GM12878 (cell line): Measurements from ENCODE around the gene ATXN2. TPM values are rescaled to one million over a fixed set of nuclear protein-coding genes. Genes with fewer than 3 reads are reported as not detected.

Experiments used
- ATAC-seq: fragments of 200-7000 bp; cut with Tn5 transposase; 3 replicates; pipeline ENCODE4 v1.9.1; 2020; ENCODE audit warnings: mild to moderate bottlenecking, moderate library complexity
- BruUV-seq: library from RNA; stranded (reverse); fragments of 400-500 nt; replicated peaks from 2 replicates; lab custom pipeline; 2021; lab: Mats Ljungman, UMichigan
- CTCF ChIA-PET: fragments of 300-600 bp; sonication (Branson Sonifier 250); formaldehyde crosslinking; extraction: SDS; loops from one replicate; lab custom pipeline; 2021; ENCODE audit warnings: inconsistent platforms; lab: Yijun Ruan, JAX
- POLR2A ChIA-PET: fragments of 350-600 bp; formaldehyde crosslinking; extraction: SDS; loops from one replicate; lab custom pipeline; 2021; ENCODE audit warnings: inconsistent platforms; lab: Charles Lee
- RAD21 ChIA-PET: fragments of 300-600 bp; sonication (Branson Sonifier 250); formaldehyde crosslinking; loops from one replicate; lab custom pipeline; 2023; ENCODE audit warnings: antibody characterized with exemption; ENCODE audit not compliant: unreplicated experiment; lab: Charles Lee
- SMC1A ChIA-PET: fragments of 300-600 bp; sonication (Branson Sonifier 250); formaldehyde crosslinking; loops from one replicate; lab custom pipeline; 2023; ENCODE audit not compliant: unreplicated experiment, uncharacterized antibody; lab: Charles Lee
- DNase-seq: peaks from one replicate; pipeline ENCODE4 v3.0.0-alpha.2; 2011; ENCODE audit warnings: low read depth, low spot score
- FAIRE-seq: peaks from 3 replicates; lab custom pipeline; 2011; peaks lifted over from hg19 to GRCh38; lab: Jason Lieb, UNC
- H2AFZ ChIP-seq: 2 replicates; pipeline ENCODE4 v1.6.0; 2011; ENCODE audit warnings: low read depth, low read length, control low read depth; ENCODE audit not compliant: control insufficient read depth
- H3K27ac ChIP-seq: 2 replicates; pipeline ENCODE4 v1.5.1; 2011; ENCODE audit warnings: control low read depth; ENCODE audit not compliant: control insufficient read depth, insufficient read depth
- H3K27me3 ChIP-seq, 2 experiments: replicated peaks in 1 of 2; 2 replicates each; pipeline versions ENCODE4 v1.6.0 to v1.6.1; 2011; ENCODE audit warnings: low read length in 1 of 2; ENCODE audit not compliant: control insufficient read depth in 2 of 2, insufficient read depth in 2 of 2
- H3K36me3 ChIP-seq, 2 experiments: 2 replicates each; pipeline ENCODE4 v1.5.1; 2011; ENCODE audit warnings: low read length in 1 of 2; ENCODE audit not compliant: control insufficient read depth in 2 of 2, insufficient read depth in 2 of 2
- H3K4me1 ChIP-seq: 2 replicates; pipeline ENCODE4 v1.6.1; 2011; ENCODE audit warnings: mild to moderate bottlenecking, low read length, moderate library complexity, mixed read lengths; ENCODE audit not compliant: control insufficient read depth, insufficient read depth
- H3K4me2 ChIP-seq: 2 replicates; pipeline ENCODE4 v1.6.0; 2011; ENCODE audit warnings: control low read depth; ENCODE audit not compliant: control insufficient read depth, insufficient read depth
- H3K4me3 ChIP-seq: fragments of 200-600 bp; sonication (generic); 2 replicates; pipeline ENCODE4 v1.5.1; 2016
- H3K79me2 ChIP-seq: 2 replicates; pipeline ENCODE4 v1.6.0; 2011; ENCODE audit warnings: low read length; ENCODE audit not compliant: control insufficient read depth, insufficient read depth
- H3K9ac ChIP-seq: 2 replicates; pipeline ENCODE4 v1.8.0; 2011; ENCODE audit warnings: low read length, control low read depth, mixed read lengths; ENCODE audit not compliant: control insufficient read depth, insufficient read depth
- H3K9me3 ChIP-seq: replicated peaks from 3 replicates; pipeline ENCODE4 v1.5.1; 2011; ENCODE audit warnings: mild to moderate bottlenecking, low read length; ENCODE audit not compliant: control insufficient read depth, insufficient read depth
- H4K20me1 ChIP-seq: 2 replicates; pipeline ENCODE4 v1.6.0; 2011; ENCODE audit not compliant: control insufficient read depth, insufficient read depth
- ATF3 ChIP-seq: IDR thresholded peaks from 2 replicates; pipeline ENCODE4 v1.6.1; 2011; ENCODE audit warnings: low read depth, mild to moderate bottlenecking, low read length, moderate library complexity, borderline replicate concordance; ENCODE audit errors: extremely low read depth
- EP300 ChIP-seq, 2 experiments: fragments of 150-350 bp in 1 of 2; IDR thresholded peaks; 2 replicates each; pipeline ENCODE4 v1.6.1; 2011 to 2012; ENCODE audit warnings: low read depth in 2 of 2, low read length in 2 of 2, borderline replicate concordance in 1 of 2, improper control_type of control experiment in 1 of 2, inconsistent platforms in 1 of 2; ENCODE audit not compliant: control insufficient read depth in 1 of 2
- IRF3 ChIP-seq: fragments of 450-650 bp; IDR thresholded peaks from 2 replicates; pipeline ENCODE4 v1.6.1; 2014; ENCODE audit warnings: mild to moderate bottlenecking
- MEF2B ChIP-seq: fragments of 450-650 bp; IDR thresholded peaks from 2 replicates; pipeline ENCODE4 v1.6.1; 2018; ENCODE audit warnings: mild to moderate bottlenecking, moderate library complexity; ENCODE audit not compliant: partially characterized antibody, poor library complexity, severe bottlenecking
- MTA3 ChIP-seq: IDR thresholded peaks from 2 replicates; pipeline ENCODE4 v1.6.1; 2012; ENCODE audit warnings: low read length, inconsistent platforms, borderline replicate concordance
- NBN ChIP-seq: fragments of 450-650 bp; IDR thresholded peaks from 2 replicates; pipeline ENCODE4 v1.6.1; 2016
- NR2C1 ChIP-seq: fragments of 450-650 bp; IDR thresholded peaks from 2 replicates; pipeline ENCODE4 v1.6.1; 2017; ENCODE audit warnings: antibody characterized with exemption, mild to moderate bottlenecking, moderate library complexity
- POLR2A ChIP-seq: IDR thresholded peaks from 2 replicates; pipeline ENCODE4 v1.6.1; 2011; ENCODE audit warnings: low read depth, mild to moderate bottlenecking, low read length
- POLR2AphosphoS2 ChIP-seq: IDR thresholded peaks from 2 replicates; pipeline ENCODE4 v1.6.1; 2011; ENCODE audit warnings: low read depth, mild to moderate bottlenecking, low read length, improper control_type of control experiment, moderate library complexity
- RAD21 ChIP-seq: IDR thresholded peaks from 2 replicates; pipeline ENCODE4 v1.6.1; 2011; ENCODE audit warnings: mild to moderate bottlenecking, low read depth, low read length, moderate library complexity; ENCODE audit not compliant: insufficient read depth
- ZSCAN29 ChIP-seq: fragments of 450-650 bp; IDR thresholded peaks from 2 replicates; pipeline ENCODE4 v1.6.1; 2017; ENCODE audit warnings: mild to moderate bottlenecking, moderate library complexity
- WGBS: methylation state at CpG from one replicate; pipeline ENCODE4 v1.1.6; 2016; ENCODE audit warnings: low lambda C conversion rate; ENCODE audit not compliant: insufficient replicate concordance, insufficient coverage; ENCODE audit errors: missing lambda C conversion rate; 5-methylcytosine and 5-hydroxymethylcytosine counted together
- in situ Hi-C: fragments of 300-500 bp; cut with MboI; formaldehyde crosslinking; loops from 9 replicates; pipeline ENCODE4 v1.14.3; 2018; ENCODE audit warnings: mixed read lengths
- intact Hi-C: fragments of 100-400 bp; cut with micrococcal nuclease; formaldehyde crosslinking; loops from one replicate; pipeline ENCODE4 v1.14.2; 2022; ENCODE audit not compliant: unreplicated experiment
- polyA plus RNA-seq, 11 experiments: library from polyadenylated mRNA; depleted of rRNA in 4 of 11; unstranded in 6 of 11; stranded (reverse) in 5 of 11; fragments of >200 nt; fragmentation: Nextera tagmentation in 4 of 11; fragmentation: Illumina TruSeq in 1 of 11; extraction: Ambion mirVana in 4 of 11; extraction: Trizol in 1 of 11; gene quantifications; 1 replicate in 1 of 11; 2 replicates in 10 of 11; pipeline versions ENCODE4 v1.2.1 to v1.2.3, GENCODE V29; 2011 to 2016; ENCODE audit warnings: inconsistent platforms in 2 of 11, missing spikeins in 2 of 11, low read depth in 1 of 11
- total RNA-seq, 4 experiments: library from RNA; depleted of rRNA in 3 of 4; stranded (reverse); fragments of >200 nt in 3 of 4; fragmentation: Illumina TruSeq in 1 of 4; extraction: Trizol in 1 of 4; gene quantifications; 2 replicates each; pipeline versions ENCODE4 v1.2.1 to v1.2.3, GENCODE V29; 2013 to 2021

The ATXN2 gene
- total and polyA plus RNA-seq, 10 of the 15 experiments (the other 5 are each of a cell fraction or from before 2014, with no cell fraction given) = 8.8 to 31.5 (median 19.0) TPM

GRCh38 chr12:111643427-111643826 lies 44.3 kb upstream of the ATXN2 start (continued):
- no peak for TF ChIP-seq RAD21
- no peak for TF ChIP-seq MTA3
- TF ChIP-seq POLR2A = no peak
- no peak for TF ChIP-seq IRF3
- TF ChIP-seq NR2C1 = no peak
- TF ChIP-seq, all 136 proteins: peak for 0

GRCh38 chr12:111642681-111643426 lies 43.7 kb upstream of the ATXN2 start:
- Histone ChIP-seq H3K27me3 (no peaks in the 10 kb centered on the region), H3K9ac (no peak overlapping the region), H3K4me1 (no peaks in the 10 kb centered on the region), H3K27ac (no peak overlapping the region), H3K79me2 (no peaks in the 10 kb centered on the region), H3K4me2 (no peak overlapping the region)
- DNase-seq (no peak), FAIRE-seq (no peak), ATAC-seq (no peak)
- in situ Hi-C loops = no loop called here
- RAD21 ChIA-PET = interaction anchor here (0.6 kb wide), 1 partner anchor 182 kb away, joined by 3 read pairs; no protein-coding TSS in a partner anchor
- POLR2A ChIA-PET = no interaction called here
- SMC1A ChIA-PET = no interaction called here
- 79% methylated on average over 4 of the region's 4 CpGs for WGBS
- TSS peak; percentile 30 for BruUV-seq
- no peak for TF ChIP-seq ZSCAN29
- no peak for TF ChIP-seq EP300 (IDR thresholded peaks at IDR 0.05; ENCODE audit: borderline replicate concordance in 1 of 2, control insufficient read depth in 1 of 2, low read depth in 2 of 2, low read length in 2 of 2)
- no peak for TF ChIP-seq NBN
- TF ChIP-seq MEF2B = no peak
- TF ChIP-seq POLR2AphosphoS2 = no peak
- no peak for TF ChIP-seq ATF3
- TF ChIP-seq, all 136 proteins: peak for 0
- Histone ChIP-seq H3K36me3 (peaks cover 9 to 24% of the 10 kb centered on the region in 2 experiments), H3K9me3 (no peaks in the 10 kb centered on the region), H4K20me1 (no peaks in the 10 kb centered on the region), H3K4me3 (no peak overlapping the region), H2AFZ (no peak overlapping the region)
- CTCF ChIA-PET = no interaction called here
- intact Hi-C loops = no loop called here
